ENCODE data around the gene ZNF792.
"Not testable (repeated sequence)": the region's sequence is repeated elsewhere in the genome, so short reads cannot be mapped to it uniquely, and the experiment has no call there.

The ZNF792 gene

DNA sequence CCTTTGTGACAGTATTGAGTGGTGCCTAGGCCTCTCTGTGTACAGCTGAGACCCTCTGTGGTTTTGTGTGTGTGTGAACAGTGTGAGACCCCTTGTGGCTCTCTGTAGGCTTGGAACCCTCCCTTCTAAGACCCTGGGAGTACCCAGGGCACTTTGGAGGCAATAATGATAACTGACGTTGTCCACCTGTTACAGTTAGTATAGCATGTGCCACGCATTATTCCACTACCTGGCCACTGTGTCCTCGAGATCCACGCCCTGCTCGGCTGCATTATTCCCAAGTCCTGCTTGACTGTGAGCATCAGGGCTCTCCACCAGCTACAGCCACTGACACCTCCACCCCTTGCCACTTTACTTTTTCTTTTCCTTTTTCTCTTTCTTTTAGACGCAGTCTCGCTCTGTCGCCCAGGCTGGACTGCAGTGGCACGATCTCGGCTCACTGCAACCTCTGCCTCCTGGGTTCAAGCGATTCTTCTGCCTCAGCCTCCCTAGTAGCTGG is 38.1 kb upstream of the ZNF792 start:
- H3K27ac Mint-ChIP-seq, result peak overlapping the region; percentile 98
- DNase-seq (no peak), ATAC-seq (no peak)
- H3K4me3 Mint-ChIP-seq, result peak overlapping the region; percentile 100
- peaks cover 42% of the 10 kb centered on the region for H3K36me3 Mint-ChIP-seq (ENCODE audit: low read depth)
- no peaks in the 10 kb centered on the region for H3K27me3 Mint-ChIP-seq
- H3K9me3 Mint-ChIP-seq, result no peaks in the 10 kb centered on the region
- H3K4me1 Mint-ChIP-seq, result peaks cover 62% of the 10 kb centered on the region

GRCh38 chr19:35000647-35001501 is 36.8 kb upstream of the ZNF792 start:
- Mint-ChIP-seq H3K27me3 (no peaks in the 10 kb centered on the region), H3K27ac (peak overlapping the region; percentile 98), H3K9me3 (no peaks in the 10 kb centered on the region), H3K36me3 (ENCODE audit: low read depth) (peaks cover 34% of the 10 kb centered on the region), H3K4me3 (peak overlapping the region; percentile 100), H3K4me1 (peaks cover 67% of the 10 kb centered on the region)
- DNase-seq (peak; percentile 67), ATAC-seq (peak; percentile 26)

GRCh38 chr19:35000338-35000646 is 36.3 kb upstream of the ZNF792 start:
- Mint-ChIP-seq H3K27me3 (no peaks in the 10 kb centered on the region), H3K36me3 (ENCODE audit: low read depth) (peaks cover 31% of the 10 kb centered on the region), H3K9me3 (no peaks in the 10 kb centered on the region), H3K4me3 (peak overlapping the region; percentile 79), H3K4me1 (peaks cover 68% of the 10 kb centered on the region), H3K27ac (no peak overlapping the region)
- DNase-seq, result no peak
- ATAC-seq, result no peak

DNA sequence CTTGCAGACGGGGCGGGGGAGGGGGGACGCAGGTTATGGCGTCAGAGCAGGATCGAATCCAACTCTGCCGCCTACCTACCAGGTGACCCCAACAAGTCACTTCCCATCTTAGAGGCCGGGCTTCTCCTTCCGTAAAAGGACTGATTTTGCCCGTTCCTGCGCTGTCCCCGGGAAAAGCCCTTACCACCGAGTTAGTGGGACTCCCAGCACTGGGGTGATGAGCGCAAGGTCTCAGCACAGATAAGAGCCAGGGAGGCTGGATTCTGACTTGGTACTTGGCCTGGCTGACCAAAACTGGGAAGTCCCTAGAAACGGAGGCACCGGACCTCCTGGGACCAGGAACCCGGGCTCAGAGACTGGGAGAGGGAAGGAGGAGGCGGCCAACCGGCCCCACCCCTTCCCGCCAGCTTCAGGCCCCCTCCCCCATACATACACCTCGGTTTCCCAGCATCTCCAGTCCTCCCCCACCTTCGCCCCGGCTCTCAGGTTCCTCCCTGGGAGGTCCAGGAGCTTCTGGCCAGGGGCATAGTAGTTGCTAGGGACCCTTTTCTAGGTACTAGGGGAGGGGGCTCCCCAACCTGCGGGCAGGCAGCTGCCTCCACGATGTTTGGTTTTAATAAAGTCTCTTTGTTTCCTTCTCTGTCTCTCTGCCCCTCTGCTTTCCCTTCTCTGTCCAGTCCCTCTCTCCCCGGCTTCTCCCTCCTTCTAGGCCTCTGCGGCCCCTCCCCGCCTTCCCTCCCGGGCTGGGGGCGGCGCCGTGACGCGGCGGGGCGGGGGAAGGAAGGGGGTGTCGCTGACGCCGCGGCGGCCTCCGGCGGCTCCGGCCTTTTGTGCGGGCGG is 35.7 kb upstream of the ZNF792 start, which contains the start of gene GRAMD1A:
Gene GRAMD1A, plus strand, starts transcription at position 826 of the 840 bp plus-strand sequence. CDS start 156 bp downstream, outside the sequence.
- Mint-ChIP-seq H3K27me3 (no peaks in the 10 kb centered on the region), H3K4me1 (peaks cover 68% of the 10 kb centered on the region), H3K27ac (peak within 1 kb of the TSS; percentile 98), H3K36me3 (ENCODE audit: low read depth) (peaks cover 31% of the 10 kb centered on the region), H3K9me3 (no peaks in the 10 kb centered on the region), H3K4me3 (peak within 1 kb of the TSS; percentile 100)
- ATAC-seq, result peak; percentile 55
- peak; percentile 85 for DNase-seq

DNA sequence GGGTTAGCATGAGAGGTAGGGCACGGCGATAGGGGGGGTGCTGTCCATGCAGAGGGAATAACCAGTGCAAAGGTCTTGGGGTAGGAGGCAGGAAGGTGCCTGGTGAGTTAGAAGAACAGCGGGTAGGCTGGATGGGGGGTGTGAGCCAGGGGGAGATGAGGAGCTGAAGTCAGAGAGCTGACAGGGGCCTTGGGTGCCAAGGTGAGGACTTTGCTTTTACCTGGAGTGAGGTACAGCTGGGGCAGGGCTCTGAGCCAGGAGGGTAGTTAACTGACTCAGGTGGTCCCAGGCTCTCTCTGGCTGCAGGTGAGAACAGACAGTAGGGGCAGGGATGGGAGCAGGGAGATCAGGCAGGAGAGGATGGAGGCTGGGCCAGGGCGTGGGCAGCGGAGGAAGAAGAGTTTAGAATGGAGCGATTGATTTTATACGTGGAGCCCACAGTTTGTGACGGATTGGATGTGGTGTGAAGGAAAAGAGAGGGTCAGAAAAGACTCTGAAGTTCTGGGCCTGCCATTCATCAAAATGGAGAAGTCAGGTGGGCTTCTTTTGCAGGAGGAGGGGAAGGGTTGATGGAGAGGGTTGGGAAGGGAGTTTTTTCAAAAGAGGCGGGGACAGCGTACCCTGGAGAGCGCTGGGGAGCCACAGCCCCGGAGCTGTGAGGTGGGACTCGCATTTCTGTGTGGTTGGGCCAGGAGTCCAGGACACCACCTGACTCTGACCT is 34.9 kb upstream of the ZNF792 start:
- peak overlapping the region; percentile 79 for H3K4me3 Mint-ChIP-seq
- no peaks in the 10 kb centered on the region for H3K9me3 Mint-ChIP-seq
- no peaks in the 10 kb centered on the region for H3K27me3 Mint-ChIP-seq
- peaks cover 63% of the 10 kb centered on the region for H3K4me1 Mint-ChIP-seq
- DNase-seq (no peak), ATAC-seq (no peak)
- peak overlapping the region; percentile 85 for H3K27ac Mint-ChIP-seq
- H3K36me3 Mint-ChIP-seq (ENCODE audit: low read depth), result peaks cover 26% of the 10 kb centered on the region

GRCh38 chr19:34998224-34998623 is 34.2 kb upstream of the ZNF792 start:
- not testable (repeated sequence) for H3K9me3 Mint-ChIP-seq, DNase-seq, H3K27me3 Mint-ChIP-seq, ATAC-seq
- H3K36me3 Mint-ChIP-seq (ENCODE audit: low read depth), result peaks cover 24% of the 10 kb centered on the region
- peak overlapping the region; percentile 79 for H3K4me3 Mint-ChIP-seq
- H3K4me1 Mint-ChIP-seq, result peaks cover 57% of the 10 kb centered on the region
- H3K27ac Mint-ChIP-seq, result peak overlapping the region; percentile 86

GRCh38 chr19:34997071-34997617 is 33.1 kb upstream of the ZNF792 start:
- Mint-ChIP-seq H3K27me3 (no peaks in the 10 kb centered on the region), H3K27ac (peak overlapping the region; percentile 86), H3K4me1 (peaks cover 48% of the 10 kb centered on the region), H3K9me3 (no peaks in the 10 kb centered on the region), H3K4me3 (peak overlapping the region; percentile 54), H3K36me3 (ENCODE audit: low read depth) (peaks cover 13% of the 10 kb centered on the region)
- ATAC-seq (no peak), DNase-seq (no peak)

- H3K27ac Mint-ChIP-seq, result no peak overlapping the region
- H3K4me3 Mint-ChIP-seq, result no peak overlapping the region
- H3K36me3 Mint-ChIP-seq (ENCODE audit: low read depth), result peaks cover 5% of the 10 kb centered on the region
- H3K9me3 Mint-ChIP-seq, result peaks cover 2% of the 10 kb centered on the region
- peaks cover 54% of the 10 kb centered on the region for H3K4me1 Mint-ChIP-seq
- no peak for ATAC-seq
- no peak for DNase-seq
- H3K27me3 Mint-ChIP-seq, result peaks cover 2% of the 10 kb centered on the region
Observed at GRCh38 chr19:34995551-34995950, 31.5 kb upstream of the ZNF792 start.

DNA sequence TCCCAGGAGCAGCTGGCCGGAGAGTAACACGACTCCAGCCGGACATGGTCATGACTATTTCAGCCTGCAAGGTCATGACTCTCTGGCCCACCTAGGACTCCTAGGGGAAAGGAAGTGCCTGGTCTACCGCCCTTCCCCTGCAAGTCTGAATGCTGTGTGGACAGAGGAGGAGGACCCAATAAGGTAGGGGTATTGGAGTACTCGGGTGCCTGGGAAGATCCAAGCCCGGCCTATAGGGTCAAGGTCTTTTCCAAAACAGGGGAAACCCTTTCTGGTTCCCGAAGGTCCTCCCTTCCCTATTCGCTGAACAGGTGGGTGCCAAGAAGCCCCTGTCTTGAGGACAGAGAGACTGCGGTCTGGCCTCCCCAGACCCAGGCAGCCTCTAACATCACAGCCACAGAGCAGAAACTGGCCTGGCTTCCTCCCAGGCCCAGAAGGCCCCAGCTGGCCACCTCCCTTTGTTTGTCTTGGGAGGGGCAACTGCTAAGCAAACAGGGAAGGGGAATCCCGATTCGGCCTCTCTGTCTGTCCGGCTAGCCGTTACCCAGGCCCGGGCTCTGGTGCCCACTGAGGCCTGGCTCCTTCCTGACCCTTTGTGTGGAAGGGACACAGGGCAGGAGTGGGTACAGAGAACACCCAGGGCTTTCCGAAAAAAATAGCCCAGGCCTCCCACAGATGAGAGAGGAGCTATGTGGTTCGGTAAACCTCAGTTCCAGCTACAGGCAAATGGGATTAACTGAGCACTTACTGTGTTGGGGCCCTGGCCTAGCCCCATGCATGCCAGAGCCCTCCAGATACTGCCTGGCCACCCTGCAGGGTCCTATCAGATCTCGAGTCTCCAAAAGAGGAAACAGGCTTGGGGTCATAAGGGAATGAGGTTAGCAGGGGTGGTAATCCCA is 30.9 kb upstream of the ZNF792 start:
- Mint-ChIP-seq H3K27me3 (peaks cover 2% of the 10 kb centered on the region), H3K36me3 (ENCODE audit: low read depth) (peaks cover 6% of the 10 kb centered on the region), H3K4me3 (no peak overlapping the region), H3K4me1 (peaks cover 58% of the 10 kb centered on the region), H3K27ac (no peak overlapping the region), H3K9me3 (peaks cover 4% of the 10 kb centered on the region)
- DNase-seq (no peak), ATAC-seq (no peak)

GRCh38 chr19:34994286-34994642 is 30.2 kb upstream of the ZNF792 start:
- Mint-ChIP-seq H3K9me3 (peaks cover 4% of the 10 kb centered on the region), H3K4me3 (no peak overlapping the region), H3K36me3 (ENCODE audit: low read depth) (peaks cover 6% of the 10 kb centered on the region), H3K27me3 (peaks cover 2% of the 10 kb centered on the region), H3K27ac (no peak overlapping the region), H3K4me1 (peaks cover 60% of the 10 kb centered on the region)
- ATAC-seq, result no peak
- no peak for DNase-seq

GRCh38 chr19:34992582-34992981 is 28.6 kb upstream of the ZNF792 start:
- H3K9me3 Mint-ChIP-seq; H3K4me3 Mint-ChIP-seq; H3K27me3 Mint-ChIP-seq; H3K36me3 Mint-ChIP-seq (ENCODE audit: low read depth); ATAC-seq; H3K27ac Mint-ChIP-seq; DNase-seq: not testable (repeated sequence)
- peaks cover 59% of the 10 kb centered on the region for H3K4me1 Mint-ChIP-seq

DNA sequence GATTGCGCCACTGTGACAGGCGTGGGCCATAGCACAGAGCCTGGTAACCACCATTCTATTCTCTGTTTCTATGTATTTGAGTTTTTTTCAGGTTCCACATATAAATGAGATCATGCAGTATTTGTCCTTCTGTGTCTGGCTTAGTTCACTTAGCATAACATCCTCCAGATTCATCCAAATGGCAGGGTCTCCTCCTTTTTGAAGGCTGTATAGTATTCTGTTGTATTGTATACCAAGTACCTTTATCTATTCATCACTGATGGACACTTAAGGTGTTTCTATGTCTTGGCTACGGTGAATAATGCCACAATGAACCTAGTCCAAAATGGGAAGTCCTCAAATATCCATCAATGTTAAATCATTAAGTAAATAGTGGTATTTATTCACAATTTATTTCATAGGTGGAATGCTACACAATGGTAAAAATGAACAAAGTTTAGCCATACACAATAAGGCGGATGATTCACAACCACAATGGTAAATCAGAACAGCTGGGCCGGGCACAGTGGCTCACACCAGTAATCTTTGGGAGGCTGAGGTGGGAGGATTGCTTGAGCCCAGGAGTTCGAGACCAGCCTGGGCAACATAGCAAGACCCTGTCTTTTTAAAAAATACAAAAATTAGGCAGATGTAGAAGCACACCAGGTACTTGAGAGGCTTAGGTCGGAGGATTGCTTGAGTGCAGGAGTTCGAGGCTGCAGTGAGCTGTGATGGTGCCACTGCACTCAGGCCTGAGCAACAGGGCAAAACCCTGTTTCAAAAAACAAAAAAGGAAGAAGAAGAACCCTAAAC is 27.7 kb upstream of the ZNF792 start:
- ATAC-seq (no peak), DNase-seq (no peak)
- no peak overlapping the region for H3K4me3 Mint-ChIP-seq
- peak overlapping the region; percentile 93 for H3K27ac Mint-ChIP-seq
- H3K36me3 Mint-ChIP-seq (ENCODE audit: low read depth), result peaks cover 6% of the 10 kb centered on the region
- H3K27me3 Mint-ChIP-seq, result peaks cover 2% of the 10 kb centered on the region
- peaks cover 51% of the 10 kb centered on the region for H3K4me1 Mint-ChIP-seq
- H3K9me3 Mint-ChIP-seq, result peaks cover 4% of the 10 kb centered on the region
